ENCODE measurements around the gene PLBD1. TPM values are rescaled to one million over a fixed set of nuclear protein-coding genes. Genes with fewer than 3 reads are reported as not detected.

Gene PLBD1
- total and polyA plus RNA-seq, 4 donors: 1.4 to 7.5 (median 4.2) TPM

DNA sequence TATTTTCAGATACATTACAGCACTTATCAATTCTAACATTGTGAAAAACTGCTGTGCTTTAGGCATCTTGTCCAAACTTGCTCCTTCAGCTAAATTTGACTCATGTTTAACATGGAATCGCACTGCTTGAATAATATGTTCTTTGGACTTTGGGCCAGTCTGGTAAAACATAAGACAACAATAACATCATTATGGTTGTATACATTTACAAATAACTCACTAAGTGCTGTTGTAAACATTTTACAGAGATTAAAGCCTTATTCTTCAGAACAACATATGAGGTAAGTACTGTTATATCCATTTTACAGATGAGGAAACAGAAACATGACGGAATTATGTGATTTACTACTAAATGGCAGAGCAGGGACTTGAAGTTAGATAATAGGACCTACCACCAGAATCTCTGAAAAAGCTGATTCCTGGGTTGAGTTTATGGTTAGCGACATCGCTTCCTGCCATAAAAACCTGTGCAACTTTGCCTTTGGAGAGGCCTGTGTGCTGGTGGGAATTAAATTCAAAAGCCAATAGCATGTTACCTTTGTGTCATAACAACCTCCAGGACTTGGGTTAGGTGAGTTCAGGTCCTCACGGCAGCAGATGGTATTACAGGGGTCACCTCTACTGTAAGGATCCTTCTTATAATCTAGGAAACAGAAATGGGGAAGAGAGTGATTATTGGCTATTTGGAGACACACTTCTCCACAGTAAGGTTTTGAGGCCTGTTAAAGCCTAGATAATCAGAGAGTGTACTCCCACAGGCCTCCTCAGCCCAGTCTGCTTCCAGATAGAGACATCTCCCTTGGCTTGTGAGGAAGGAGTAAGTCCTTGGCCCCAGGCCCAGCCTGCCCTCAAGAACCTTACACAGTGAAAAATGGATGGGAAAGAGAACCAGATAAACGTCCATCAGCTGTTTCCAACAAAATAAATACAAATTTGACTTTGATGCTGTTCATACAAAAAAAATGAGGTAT lies 61.8 kb downstream of the PLBD1 start:
- TF ChIP-seq EGR1 (IDR thresholded peaks at IDR 0.05; ENCODE audit: low read depth in 2 of 2): no peak
- no peak for TF ChIP-seq FOXA2 (IDR thresholded peaks at IDR 0.05)
- TF ChIP-seq CTCF (IDR thresholded peaks at IDR 0.05; ENCODE audit: low read depth, low read length, missing input control): no peak
- no peak for TF ChIP-seq HNF4A (conservative IDR thresholded peaks at IDR 0.05)
- TF ChIP-seq HNF4G (IDR thresholded peaks at IDR 0.05): no peak
- TF ChIP-seq SP1 (IDR thresholded peaks at IDR 0.05): no peak
- TF ChIP-seq TAF1 (conservative IDR thresholded peaks at IDR 0.05): no peak
- no peak for TF ChIP-seq JUND (IDR thresholded peaks at IDR 0.05)
- TF ChIP-seq, protein P1, sequence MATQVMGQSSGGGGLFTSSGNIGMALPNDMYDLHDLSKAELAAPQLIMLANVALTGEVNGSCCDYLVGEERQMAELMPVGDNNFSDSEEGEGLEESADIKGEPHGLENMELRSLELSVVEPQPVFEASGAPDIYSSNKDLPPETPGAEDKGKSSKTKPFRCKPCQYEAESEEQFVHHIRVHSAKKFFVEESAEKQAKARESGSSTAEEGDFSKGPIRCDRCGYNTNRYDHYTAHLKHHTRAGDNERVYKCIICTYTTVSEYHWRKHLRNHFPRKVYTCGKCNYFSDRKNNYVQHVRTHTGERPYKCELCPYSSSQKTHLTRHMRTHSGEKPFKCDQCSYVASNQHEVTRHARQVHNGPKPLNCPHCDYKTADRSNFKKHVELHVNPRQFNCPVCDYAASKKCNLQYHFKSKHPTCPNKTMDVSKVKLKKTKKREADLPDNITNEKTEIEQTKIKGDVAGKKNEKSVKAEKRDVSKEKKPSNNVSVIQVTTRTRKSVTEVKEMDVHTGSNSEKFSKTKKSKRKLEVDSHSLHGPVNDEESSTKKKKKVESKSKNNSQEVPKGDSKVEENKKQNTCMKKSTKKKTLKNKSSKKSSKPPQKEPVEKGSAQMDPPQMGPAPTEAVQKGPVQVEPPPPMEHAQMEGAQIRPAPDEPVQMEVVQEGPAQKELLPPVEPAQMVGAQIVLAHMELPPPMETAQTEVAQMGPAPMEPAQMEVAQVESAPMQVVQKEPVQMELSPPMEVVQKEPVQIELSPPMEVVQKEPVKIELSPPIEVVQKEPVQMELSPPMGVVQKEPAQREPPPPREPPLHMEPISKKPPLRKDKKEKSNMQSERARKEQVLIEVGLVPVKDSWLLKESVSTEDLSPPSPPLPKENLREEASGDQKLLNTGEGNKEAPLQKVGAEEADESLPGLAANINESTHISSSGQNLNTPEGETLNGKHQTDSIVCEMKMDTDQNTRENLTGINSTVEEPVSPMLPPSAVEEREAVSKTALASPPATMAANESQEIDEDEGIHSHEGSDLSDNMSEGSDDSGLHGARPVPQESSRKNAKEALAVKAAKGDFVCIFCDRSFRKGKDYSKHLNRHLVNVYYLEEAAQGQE (IDR thresholded peaks at IDR 0.05): no peak
- TF ChIP-seq FOXA1 (IDR thresholded peaks at IDR 0.05): no peak
- TF ChIP-seq, protein P2, sequence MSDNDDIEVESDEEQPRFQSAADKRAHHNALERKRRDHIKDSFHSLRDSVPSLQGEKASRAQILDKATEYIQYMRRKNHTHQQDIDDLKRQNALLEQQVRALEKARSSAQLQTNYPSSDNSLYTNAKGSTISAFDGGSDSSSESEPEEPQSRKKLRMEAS (IDR thresholded peaks at IDR 0.05): no peak
- TF ChIP-seq NR2F2 (IDR thresholded peaks at IDR 0.05): no peak
- no peak for TF ChIP-seq RAD21 (IDR thresholded peaks at IDR 0.05)
- TF ChIP-seq RXRA (IDR thresholded peaks at IDR 0.05): no peak
- TF ChIP-seq, protein P3, sequence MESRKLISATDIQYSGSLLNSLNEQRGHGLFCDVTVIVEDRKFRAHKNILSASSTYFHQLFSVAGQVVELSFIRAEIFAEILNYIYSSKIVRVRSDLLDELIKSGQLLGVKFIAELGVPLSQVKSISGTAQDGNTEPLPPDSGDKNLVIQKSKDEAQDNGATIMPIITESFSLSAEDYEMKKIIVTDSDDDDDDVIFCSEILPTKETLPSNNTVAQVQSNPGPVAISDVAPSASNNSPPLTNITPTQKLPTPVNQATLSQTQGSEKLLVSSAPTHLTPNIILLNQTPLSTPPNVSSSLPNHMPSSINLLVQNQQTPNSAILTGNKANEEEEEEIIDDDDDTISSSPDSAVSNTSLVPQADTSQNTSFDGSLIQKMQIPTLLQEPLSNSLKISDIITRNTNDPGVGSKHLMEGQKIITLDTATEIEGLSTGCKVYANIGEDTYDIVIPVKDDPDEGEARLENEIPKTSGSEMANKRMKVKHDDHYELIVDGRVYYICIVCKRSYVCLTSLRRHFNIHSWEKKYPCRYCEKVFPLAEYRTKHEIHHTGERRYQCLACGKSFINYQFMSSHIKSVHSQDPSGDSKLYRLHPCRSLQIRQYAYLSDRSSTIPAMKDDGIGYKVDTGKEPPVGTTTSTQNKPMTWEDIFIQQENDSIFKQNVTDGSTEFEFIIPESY (IDR thresholded peaks at IDR 0.05): no peak
- no peak for TF ChIP-seq YY1 (IDR thresholded peaks at IDR 0.05)
- TF ChIP-seq GABPA (IDR thresholded peaks at IDR 0.05 in 1 of 2, conservative IDR thresholded peaks at IDR 0.05 in 1 of 2): no peak
- no peak for TF ChIP-seq ATF3 (IDR thresholded peaks at IDR 0.05)
- Histone ChIP-seq H3K36me3 (ENCODE audit: control insufficient read depth in 4 of 4, insufficient read depth in 3 of 4, low read depth in 1 of 4, low read length in 3 of 4) (peaks cover 0 to 14% (median 7%) of the 10 kb centered on the region in 4 donors), H3K4me1 (ENCODE audit: control insufficient read depth in 4 of 4, insufficient read depth in 4 of 4, low read length in 3 of 4) (no peaks in the 10 kb centered on the region), H3K27ac (ENCODE audit: low read depth in 1 of 2, low read length in 2 of 2) (no peak overlapping the region), H3K4me3 (ENCODE audit: low read depth in 1 of 3, low read length in 3 of 3) (no peak overlapping the region), H3K9me3 (ENCODE audit: control insufficient read depth in 4 of 4, low read length in 3 of 4) (no peaks in the 10 kb centered on the region), H3K27me3 (ENCODE audit: control insufficient read depth in 4 of 4, insufficient read depth in 4 of 4, low read length in 3 of 4) (no peaks in the 10 kb centered on the region), H3K9ac (ENCODE audit: low read depth in 1 of 2, low read length in 2 of 2) (no peak overlapping the region)
- 88% methylated on average over 6 of the region's 6 CpGs for WGBS
- no peak for DNase-seq (ENCODE audit: low spot score)
